Type B pancreatic cell (in vitro differentiated cells): ENCODE measurements around the gene C15orf62. TPM values are rescaled to one million over a fixed set of nuclear protein-coding genes. Genes with fewer than 3 reads are reported as not detected.
A peak's percentile ranks its signal among the peaks of the same experiment; 100 is the strongest.

Experiments used
- DNase-seq: peaks from one replicate; pipeline ENCODE4 v3.0.0; 2021; ENCODE audit warnings: mixed read lengths; ENCODE audit not compliant: unreplicated experiment; ENCODE audit errors: extremely low spot score
- H3K27ac Mint-ChIP-seq: 2 replicates; pipeline ENCODE4 v1.8.0; 2021; ENCODE audit warnings: mild to moderate bottlenecking, mixed read lengths
- H3K27me3 Mint-ChIP-seq: 2 replicates; pipeline ENCODE4 v1.8.0; 2021; ENCODE audit warnings: mixed read lengths
- H3K36me3 Mint-ChIP-seq: 2 replicates; pipeline ENCODE4 v1.8.0; 2021; ENCODE audit warnings: mixed read lengths
- H3K4me1 Mint-ChIP-seq: one replicate; pipeline ENCODE4 v1.8.0; 2021; ENCODE audit warnings: mixed read lengths; ENCODE audit not compliant: unreplicated experiment
- H3K4me3 Mint-ChIP-seq: 2 replicates; pipeline ENCODE4 v1.8.0; 2021; ENCODE audit warnings: mild to moderate bottlenecking, mixed read lengths
- H3K9me3 Mint-ChIP-seq: 2 replicates; pipeline ENCODE4 v1.8.0; 2021; ENCODE audit warnings: mixed read lengths
- total RNA-seq: library from RNA; stranded (reverse); gene quantifications from 2 replicates; pipeline ENCODE4 v1.2.1, GENCODE V29; 2021; ENCODE audit warnings: low replicate concordance
- TF ChIP-seq, protein P1 (sequence below): fragments of 200-600 bp; sonication (generic); conservative IDR thresholded peaks from 2 replicates; pipeline ENCODE4 v1.5.0; 2021; ENCODE audit warnings: antibody characterized with exemption, mild to moderate bottlenecking

Gene C15orf62
- total RNA-seq, 1 donor from 2014 or later: 1.1 TPM

DNA sequence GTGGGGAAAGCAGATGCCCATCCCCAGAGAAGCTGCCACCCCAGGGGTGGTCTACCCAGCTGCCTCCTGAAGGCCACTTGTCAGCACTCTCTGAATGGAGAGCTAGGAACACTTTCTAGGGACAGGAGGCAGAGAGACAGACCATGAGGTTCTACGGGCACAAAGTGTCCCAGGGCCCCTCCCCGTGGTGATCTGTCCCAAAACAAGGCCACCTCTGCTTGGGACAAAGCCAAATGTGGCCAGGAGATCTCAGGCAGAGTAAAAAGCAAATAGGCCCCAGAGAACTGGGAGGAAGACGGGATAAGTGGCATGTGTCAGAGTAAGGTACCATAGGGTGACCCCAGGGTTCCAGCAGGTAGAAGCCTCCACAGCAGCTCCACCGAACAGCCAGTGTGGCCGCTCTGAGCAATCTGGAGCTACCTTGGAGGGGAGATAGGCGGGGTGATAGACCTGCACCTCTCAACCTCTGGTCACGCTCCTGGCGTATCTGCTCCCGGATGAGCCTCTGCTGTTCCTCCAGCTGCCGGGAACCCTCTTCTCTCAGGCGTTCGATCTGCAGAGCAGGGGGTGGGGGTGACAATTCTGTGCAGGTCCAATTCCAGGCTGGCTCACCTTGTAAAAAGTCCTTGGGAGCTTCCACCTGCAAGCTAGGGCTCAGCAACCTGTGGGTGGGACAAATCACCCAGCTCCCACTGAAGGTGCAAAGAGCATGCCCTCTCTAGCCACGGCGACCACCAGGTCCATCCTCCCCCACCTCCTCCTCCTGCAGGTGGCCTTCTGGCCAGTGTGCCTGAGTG is 6.2 kb downstream of the C15orf62 start:
- Mint-ChIP-seq H3K27ac (no peak overlapping the region), H3K4me1 (no peaks in the 10 kb centered on the region), H3K9me3 (no peaks in the 10 kb centered on the region), H3K36me3 (no peaks in the 10 kb centered on the region), H3K27me3 (no peaks in the 10 kb centered on the region), H3K4me3 (no peak overlapping the region)
- no peak for DNase-seq
- TF ChIP-seq, protein P1, sequence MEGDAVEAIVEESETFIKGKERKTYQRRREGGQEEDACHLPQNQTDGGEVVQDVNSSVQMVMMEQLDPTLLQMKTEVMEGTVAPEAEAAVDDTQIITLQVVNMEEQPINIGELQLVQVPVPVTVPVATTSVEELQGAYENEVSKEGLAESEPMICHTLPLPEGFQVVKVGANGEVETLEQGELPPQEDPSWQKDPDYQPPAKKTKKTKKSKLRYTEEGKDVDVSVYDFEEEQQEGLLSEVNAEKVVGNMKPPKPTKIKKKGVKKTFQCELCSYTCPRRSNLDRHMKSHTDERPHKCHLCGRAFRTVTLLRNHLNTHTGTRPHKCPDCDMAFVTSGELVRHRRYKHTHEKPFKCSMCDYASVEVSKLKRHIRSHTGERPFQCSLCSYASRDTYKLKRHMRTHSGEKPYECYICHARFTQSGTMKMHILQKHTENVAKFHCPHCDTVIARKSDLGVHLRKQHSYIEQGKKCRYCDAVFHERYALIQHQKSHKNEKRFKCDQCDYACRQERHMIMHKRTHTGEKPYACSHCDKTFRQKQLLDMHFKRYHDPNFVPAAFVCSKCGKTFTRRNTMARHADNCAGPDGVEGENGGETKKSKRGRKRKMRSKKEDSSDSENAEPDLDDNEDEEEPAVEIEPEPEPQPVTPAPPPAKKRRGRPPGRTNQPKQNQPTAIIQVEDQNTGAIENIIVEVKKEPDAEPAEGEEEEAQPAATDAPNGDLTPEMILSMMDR: no peak

DNA sequence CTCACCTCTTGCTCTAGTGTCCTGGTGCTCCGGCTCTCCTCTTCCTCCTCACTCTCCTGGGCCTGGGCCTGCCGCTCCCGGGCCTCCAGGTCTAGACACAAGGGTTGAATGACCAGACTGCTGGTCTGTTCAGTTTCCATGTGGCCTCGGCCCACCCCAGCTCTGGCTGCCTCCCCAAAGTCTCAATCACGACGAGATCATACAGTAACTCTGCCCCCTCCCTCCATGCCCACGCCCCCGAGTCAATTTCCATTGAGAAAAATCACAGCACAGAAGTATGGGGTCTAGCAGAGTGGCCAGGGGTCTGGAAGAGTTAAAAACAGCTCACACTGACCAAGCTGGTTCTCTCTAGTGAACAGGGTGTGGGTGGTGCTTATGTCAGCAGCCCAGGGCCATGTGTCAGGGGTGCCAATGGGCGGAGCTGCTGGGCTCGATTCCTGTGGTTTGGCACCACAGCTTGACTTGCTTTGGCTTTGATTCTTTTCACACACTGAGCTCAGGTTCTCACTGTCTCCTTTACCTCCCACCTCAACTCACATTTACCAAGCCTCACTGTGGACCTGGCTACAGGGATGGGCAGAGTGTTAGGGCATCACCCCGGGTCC is 6.9 kb downstream of the C15orf62 start:
- H3K27ac Mint-ChIP-seq: peak overlapping the region; percentile 41
- H3K27me3 Mint-ChIP-seq: no peaks in the 10 kb centered on the region
- no peaks in the 10 kb centered on the region for H3K9me3 Mint-ChIP-seq
- H3K4me3 Mint-ChIP-seq: no peak overlapping the region
- H3K4me1 Mint-ChIP-seq: no peaks in the 10 kb centered on the region
- TF ChIP-seq, protein P1: no peak
- no peaks in the 10 kb centered on the region for H3K36me3 Mint-ChIP-seq
- no peak for DNase-seq

DNA sequence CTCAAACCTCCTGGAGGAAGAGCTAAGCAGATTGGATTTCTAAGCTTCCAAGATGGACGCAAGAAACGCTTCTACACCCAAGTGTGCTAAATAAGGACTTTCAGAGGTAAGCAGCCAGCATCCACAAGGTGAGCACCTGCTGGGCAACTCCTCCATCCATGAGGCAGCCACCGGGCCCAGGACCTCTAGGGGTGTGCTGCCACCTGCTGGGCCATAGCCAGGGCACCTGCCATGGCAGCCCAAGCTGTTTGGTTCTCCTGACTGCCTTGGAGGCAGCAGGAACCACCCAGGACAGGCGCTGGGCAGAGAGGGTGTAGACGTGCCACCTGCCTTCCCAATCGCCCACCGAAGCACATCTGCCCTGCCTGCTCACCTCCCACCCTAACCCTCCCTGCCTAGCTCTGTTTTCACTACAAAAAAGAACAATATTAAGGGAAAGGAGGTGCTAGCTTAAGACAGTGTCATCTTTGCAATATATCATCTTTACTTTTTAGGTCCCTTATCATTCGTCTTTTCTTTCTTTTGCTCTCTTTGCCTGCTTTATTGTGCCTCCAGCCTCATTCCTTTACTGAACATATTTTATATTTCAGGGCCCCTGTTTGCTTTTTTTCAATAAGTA is 12.9 kb downstream of the C15orf62 start:
- no peaks in the 10 kb centered on the region for H3K27me3 Mint-ChIP-seq
- H3K4me3 Mint-ChIP-seq: no peak overlapping the region
- peaks cover 22% of the 10 kb centered on the region for H3K4me1 Mint-ChIP-seq
- no peaks in the 10 kb centered on the region for H3K36me3 Mint-ChIP-seq
- TF ChIP-seq, protein P1: peak; percentile 75
- H3K9me3 Mint-ChIP-seq: no peaks in the 10 kb centered on the region
- peak; percentile 81 for DNase-seq
- peak overlapping the region; percentile 37 for H3K27ac Mint-ChIP-seq

DNA sequence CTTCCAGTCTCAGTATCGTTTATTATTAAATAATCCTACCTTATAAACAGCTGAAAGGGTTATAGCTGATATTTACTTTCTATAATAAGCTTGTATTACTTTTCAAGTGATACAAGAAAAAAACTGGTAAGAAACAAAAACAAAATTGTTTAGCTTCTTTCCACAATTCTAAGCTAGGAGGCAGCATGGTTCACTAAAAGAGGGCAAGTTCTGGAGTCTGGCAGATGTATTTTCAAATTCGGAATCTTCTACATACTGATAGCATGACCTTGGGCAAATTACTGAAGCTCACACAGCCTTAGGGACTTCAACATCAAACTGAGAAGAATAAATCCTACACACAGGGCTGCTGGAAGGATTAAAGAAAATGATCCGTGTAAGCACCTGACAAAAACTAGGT is 15.4 kb downstream of the C15orf62 start:
- Mint-ChIP-seq H3K36me3 (no peaks in the 10 kb centered on the region), H3K27ac (peak overlapping the region; percentile 96), H3K27me3 (no peaks in the 10 kb centered on the region), H3K4me1 (peaks cover 29% of the 10 kb centered on the region), H3K9me3 (no peaks in the 10 kb centered on the region), H3K4me3 (peak overlapping the region; percentile 46)
- no peak for DNase-seq
- TF ChIP-seq, protein P1: no peak

DNA sequence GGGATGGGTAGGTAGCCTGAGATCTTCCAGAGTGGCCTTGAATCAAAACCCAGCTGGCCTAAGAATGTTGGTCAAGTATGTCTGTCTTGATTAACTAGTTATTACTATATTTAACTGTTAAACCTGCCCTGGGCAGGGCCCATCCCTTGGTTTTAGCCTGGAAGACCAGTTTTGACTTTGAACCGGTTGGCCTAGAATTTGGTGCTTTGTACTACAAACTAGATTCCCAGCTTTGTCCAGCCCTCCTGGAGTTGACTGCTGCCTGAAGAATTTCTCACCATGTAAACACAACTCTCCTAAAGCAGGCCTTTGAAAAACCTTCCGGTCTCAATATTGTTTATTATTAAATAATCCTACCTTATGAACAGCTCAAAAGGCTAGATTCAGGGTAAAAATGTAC is 16.0 kb downstream of the C15orf62 start:
- Mint-ChIP-seq H3K27ac (peak overlapping the region; percentile 96), H3K4me3 (peak overlapping the region; percentile 46), H3K4me1 (peaks cover 29% of the 10 kb centered on the region), H3K27me3 (no peaks in the 10 kb centered on the region), H3K36me3 (no peaks in the 10 kb centered on the region), H3K9me3 (no peaks in the 10 kb centered on the region)
- TF ChIP-seq, protein P1: no peak
- DNase-seq: no peak
